HG03060 (cell line): ENCODE measurements around the gene CRACR2A.

ENCODE experiments used
- ATAC-seq: cut with Tn5 transposase; IDR thresholded peaks from one replicate; pipeline ENCODE4 v1.9.1; 2021; ENCODE audit warnings: low read depth, moderate number of reproducible peaks; ENCODE audit not compliant: unreplicated experiment

CRACR2A gene

DNA sequence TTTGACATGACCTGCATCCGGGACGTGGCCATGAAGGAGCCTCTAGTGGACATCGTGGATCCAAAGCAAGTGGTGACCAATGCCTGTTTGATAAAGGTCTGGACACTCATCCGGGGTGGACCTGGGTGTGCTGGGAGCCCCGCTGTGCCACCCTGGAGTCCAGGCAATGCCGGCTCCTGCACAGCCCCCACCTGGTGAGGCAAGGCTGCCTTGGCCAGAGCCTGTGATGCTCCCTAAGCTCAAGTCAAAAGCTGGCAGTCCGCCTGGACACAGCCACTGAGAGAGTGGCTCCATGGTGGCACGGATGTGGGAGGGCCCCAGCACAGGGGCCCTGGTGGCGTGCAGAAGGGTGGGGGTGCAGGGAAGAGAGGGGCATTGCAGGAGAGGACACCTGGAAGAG, 176.0 kb downstream of the CRACR2A start:
- ATAC-seq: no peak

DNA sequence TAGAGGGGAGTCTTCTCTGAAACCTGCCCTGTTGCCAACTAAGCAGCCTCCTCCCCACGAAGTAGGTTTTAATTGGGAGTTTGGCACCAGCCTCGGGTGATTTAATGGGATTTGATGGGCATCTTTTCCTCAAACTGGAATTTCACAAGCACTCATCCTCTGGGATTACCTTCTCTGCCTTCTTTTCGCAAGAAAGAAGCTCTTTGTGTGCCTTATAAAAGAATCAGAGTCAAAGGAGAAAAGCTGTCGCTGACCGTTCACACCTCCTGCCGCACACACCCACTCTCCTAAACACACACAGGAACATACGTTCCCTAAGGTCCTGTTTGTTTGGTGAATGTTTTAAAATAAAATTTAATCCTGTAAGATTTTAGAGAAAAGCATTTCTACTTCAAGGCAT, 177.9 kb downstream of the CRACR2A start:
- ATAC-seq: no peak

- no peak for ATAC-seq
Measured at GRCh38 chr12:3572560-3572959, 180.3 kb downstream of the CRACR2A start.

GRCh38 chr12:3571724-3572123, 181.2 kb downstream of the CRACR2A start:
- ATAC-seq: no peak

DNA sequence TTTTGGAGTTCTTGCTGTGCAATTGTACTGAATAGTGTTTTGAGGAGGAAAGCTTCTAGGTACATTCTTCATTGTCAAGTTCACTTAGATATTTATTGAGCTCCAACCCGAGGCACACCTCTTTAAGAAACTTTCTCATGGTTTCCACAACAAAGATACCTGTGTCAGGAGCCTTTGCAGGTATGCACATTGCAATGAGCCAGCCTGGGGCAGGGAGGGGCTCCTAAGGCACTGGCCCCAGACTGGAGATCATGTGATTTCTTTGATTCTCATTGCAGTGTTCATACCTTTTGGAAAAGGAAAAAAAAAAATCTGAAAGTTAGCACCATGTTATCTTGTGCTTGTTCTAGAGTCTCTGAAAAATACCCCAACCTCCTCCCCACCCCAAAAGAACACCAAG, 181.6 kb downstream of the CRACR2A start:
- ATAC-seq: no peak

DNA sequence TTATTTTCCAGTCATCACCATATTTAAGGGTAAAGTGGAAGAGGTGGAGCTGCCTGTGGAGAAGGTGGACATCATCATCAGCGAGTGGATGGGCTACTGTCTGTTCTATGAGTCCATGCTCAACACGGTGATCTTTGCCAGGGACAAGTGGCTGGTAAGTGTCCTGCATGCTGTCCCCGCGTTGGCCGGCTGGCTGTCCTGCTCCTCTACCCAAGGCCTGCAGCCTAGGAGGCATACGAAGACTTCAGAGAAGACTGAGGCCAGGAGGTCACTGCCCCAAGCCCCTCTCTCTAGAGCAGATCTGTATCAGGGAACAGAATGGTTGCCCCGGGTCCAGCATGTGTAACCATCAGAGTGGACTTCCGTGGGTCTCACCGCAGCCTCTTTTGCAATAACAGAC, 184.2 kb downstream of the CRACR2A start:
- no peak for ATAC-seq

DNA sequence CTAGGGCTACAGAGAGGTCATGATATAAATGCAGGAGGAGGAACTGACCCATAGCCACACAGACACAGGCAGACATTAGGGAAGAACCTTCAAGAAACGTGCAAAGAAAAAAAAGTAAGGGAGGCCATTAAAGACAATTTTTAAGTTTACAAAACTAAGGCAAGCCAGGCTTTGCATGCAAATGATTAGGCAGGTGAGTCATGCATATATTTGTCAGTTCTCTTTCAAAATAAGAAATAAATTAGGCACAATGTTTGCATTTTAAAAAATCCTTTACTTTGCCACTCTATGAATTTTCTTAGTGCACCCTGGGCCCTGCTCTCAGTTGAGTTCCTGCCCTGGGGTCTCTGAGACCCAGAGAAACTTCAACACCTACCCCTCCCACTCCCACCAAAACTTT, 186.9 kb downstream of the CRACR2A start:
- ATAC-seq: no peak
